ENCODE results near the gene SLC15A1. TPM values are rescaled to one million over a fixed set of nuclear protein-coding genes. Genes with fewer than 3 reads are reported as not detected.

The SLC15A1 gene
- total RNA-seq = 0.45 TPM
- long read RNA-seq = 0 reads

DNA sequence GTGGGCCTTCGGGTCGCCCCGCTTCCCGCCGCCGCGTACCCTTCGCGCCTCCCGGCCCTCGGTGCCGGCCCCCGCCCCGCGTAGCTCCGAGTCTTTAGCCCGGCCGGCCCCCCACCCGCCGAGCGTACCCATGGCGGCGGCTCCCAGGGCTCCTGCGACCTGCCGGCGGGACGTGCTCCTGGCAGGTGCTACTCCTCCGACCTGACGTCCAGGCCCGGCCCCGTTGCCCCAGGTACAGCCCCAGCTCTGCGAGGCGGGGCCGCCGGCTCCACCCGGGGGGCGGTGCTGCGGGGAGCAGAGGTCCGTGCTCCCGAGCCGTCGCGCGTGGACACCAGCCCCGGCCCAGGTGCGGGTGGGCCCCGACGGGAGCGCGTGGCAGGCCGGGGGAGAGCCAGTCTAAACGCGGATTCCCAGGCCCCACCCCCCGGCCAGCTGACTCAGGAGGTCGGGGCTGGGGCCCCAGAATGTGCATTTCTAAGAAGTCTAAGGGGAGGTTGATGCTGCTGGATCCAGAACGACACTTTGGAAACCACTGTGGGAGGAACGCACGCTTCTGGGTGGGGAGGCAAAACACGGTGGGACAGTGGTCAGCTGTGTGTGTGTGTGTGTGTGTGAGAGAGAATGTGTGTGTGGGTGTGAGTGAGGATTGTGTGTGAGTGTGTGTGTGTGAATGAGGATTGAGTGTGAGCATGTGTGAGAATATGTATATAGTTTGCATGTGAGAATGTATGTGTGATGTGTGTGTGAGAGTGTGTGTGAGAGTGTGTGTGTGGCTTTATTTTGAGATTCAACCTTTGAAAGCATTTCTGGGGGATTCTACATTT lies at the start of gene SLC15A1:
SLC15A1 (minus strand) TSS at position 206 of the 824 bp plus-strand sequence; CDS start at position 132, 74 bp downstream.
- peak; percentile 79 for DNase-seq (ENCODE audit: low spot score)

- no peak for DNase-seq (ENCODE audit: low spot score)
These were observed 49.4 kb upstream of the SLC15A1 start for GRCh38 chr13:98801626-98802418.

DNA sequence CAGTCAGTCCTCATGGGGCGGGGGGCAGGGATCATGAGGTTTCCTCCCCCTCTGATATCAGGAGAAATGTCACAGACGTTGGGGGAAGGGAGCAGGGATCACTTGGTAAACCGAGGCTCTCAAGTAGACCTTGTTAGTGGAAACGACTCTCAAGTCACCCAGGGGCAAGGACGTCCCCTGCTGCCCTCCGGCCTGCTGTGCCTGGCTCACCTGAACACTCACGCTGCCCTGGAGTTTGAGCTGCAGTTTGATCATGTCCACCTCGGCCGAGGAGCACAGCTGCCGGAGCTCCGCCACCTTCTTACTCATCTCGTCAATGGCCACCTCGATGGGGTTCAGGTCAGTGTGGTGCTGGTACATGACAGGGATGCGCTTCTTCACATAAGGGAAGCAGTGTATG lies 47.6 kb upstream of the SLC15A1 start:
- DNase-seq (ENCODE audit: low spot score) = no peak

- no peak for DNase-seq (ENCODE audit: low spot score)
These were observed 46.6 kb upstream of the SLC15A1 start for GRCh38 chr13:98798849-98799645.

- DNase-seq (ENCODE audit: low spot score) = no peak
These were observed 45.0 kb upstream of the SLC15A1 start for GRCh38 chr13:98797456-98797855.

DNA sequence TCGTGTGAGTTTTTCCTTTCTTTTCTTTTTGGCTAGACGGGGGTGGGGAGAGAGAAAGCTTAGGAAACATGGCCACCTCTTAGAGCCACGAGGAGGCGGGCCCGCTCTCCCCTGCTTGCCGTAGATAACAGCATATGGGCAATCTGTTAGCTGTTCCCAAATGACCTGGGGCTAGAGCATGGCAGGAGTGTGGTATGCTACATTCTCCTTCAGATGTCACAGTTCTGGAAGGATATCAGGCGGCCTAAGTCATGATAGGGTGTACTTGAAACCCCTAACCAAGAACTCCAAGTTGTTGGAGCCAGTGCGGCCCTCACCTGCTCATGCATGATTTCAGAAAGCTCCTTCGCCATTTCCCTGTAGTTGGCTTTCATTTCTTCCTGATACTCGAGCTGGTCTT lies 44.3 kb upstream of the SLC15A1 start:
- no peak for DNase-seq (ENCODE audit: low spot score)

GRCh38 chr13:98796191-98796590 lies 43.7 kb upstream of the SLC15A1 start:
- DNase-seq (ENCODE audit: low spot score) = no peak

GRCh38 chr13:98795220-98795619 lies 42.7 kb upstream of the SLC15A1 start:
- DNase-seq (ENCODE audit: low spot score) = no peak

- no peak for DNase-seq (ENCODE audit: low spot score)
These were observed 42.0 kb upstream of the SLC15A1 start for GRCh38 chr13:98794498-98794897.

DNA sequence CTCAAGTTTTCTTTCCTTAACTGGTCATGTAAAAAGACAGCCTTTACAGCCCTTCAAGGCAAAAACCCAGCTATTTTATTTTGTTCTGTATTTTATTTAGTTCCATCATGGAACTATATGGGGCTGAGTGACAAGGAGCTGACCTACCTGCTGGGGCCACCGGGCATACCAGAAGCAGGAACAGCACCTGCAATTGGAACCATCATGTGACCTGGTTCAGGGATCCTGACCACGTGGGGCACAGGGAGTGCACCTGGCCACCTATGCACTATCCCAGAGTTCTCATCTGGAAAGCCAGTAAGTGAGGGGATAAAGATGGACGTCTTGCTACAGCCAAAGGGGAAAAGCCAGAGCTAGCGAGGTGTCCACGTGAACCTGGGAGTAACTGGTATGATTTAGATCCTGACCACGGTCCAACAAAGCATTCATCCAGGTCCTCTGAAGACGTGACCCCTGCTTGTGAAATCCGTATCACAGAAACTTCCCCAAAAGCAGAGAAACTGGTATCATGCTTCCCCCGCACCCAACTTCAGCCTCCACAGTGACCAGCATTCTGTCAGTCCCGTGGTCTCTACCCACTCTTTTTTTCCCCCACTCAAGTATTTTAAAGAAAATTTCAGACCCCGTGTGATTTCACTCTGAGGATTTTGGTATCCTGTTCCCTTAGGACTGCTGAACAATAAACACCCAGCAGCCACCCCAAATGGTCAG lies 40.5 kb upstream of the SLC15A1 start:
- DNase-seq (ENCODE audit: low spot score) = no peak

- no peak for DNase-seq (ENCODE audit: low spot score)
These were observed 39.8 kb upstream of the SLC15A1 start for GRCh38 chr13:98792321-98792720.

DNA sequence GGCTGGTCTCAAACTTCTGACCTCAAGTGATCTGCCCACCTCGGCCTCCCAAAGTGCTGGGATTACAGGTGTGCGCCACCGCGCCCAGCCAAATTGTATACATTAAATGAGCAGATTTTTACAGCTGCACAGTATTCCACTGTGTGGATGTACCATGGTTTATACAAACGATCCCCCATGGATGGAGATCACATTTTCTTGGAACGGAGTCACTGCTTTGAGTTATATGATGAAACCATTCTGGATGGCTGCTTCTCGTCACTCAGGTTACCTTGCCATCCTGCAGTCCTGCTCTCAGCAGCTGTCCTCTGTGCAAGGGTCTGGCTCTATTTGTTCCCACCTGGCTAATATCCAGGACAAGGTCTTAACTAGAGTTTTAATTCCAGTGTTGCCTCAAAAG lies 39.1 kb upstream of the SLC15A1 start:
- no peak for DNase-seq (ENCODE audit: low spot score)

DNA sequence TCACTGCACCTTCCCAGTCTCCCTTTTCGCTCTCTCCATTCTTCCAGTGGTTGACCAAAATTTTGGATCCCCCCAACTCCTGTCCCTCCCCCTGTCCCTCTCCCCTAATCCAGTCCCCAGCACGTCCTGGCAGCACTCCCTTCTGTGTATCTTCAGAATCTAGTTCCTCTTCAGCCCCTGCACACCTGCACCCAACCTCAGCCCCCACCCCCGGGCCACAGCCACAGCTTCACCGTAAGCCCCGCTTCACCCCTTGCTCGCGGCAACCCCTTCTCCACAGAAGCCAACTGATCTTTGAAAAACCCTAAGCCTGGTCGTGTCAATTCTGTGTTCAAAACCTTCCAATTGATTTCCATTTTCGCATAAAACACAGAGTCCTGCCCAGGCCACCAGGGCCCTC lies 35.5 kb upstream of the SLC15A1 start:
- no peak for DNase-seq (ENCODE audit: low spot score)

- no peak for DNase-seq (ENCODE audit: low spot score)
These were observed 34.7 kb upstream of the SLC15A1 start for GRCh38 chr13:98787173-98787572.

GRCh38 chr13:98786023-98786422 lies 33.6 kb upstream of the SLC15A1 start:
- DNase-seq (ENCODE audit: low spot score) = peak; percentile 5

DNA sequence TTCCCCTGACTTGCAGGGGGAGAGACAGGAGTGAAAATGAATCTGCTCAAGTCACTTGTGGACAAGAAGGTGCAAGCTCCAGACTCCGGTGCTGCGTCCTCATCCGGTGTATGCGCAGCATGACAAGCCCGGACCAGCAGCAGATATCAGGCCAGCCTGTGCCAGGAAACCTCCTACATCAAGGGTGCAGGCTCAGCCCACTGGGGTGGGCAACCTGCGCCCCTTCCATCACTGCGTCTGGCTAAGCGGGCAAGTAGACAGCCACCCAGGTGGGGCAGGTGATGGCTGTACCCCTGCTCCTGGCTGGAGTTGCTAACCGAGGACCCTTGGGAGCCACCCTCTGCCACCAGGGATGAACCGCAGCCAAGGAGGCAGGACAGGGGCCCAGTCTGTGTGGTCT lies 32.9 kb upstream of the SLC15A1 start:
- peak; percentile 79 for DNase-seq (ENCODE audit: low spot score)

DNA sequence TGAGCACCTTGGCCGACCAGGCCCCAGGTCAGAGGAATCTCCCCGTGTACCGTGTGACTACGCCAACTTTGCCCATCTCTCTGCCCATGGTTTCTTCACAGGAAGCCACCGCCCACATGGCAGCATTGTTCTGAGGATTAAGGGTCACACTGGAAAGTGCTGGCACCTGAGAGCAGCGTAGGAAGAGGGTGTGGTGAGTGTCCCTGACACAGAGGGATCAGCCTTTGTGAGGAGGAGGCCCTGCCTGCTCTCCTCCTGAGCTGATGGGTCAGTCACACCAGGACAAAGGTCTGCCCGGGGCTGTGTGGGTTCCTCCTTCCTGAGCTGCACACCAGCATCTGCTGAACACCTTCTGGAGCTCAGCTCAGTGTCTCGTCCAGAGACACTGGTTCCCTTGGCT lies 32.2 kb upstream of the SLC15A1 start:
- DNase-seq (ENCODE audit: low spot score) = peak; percentile 73

DNA sequence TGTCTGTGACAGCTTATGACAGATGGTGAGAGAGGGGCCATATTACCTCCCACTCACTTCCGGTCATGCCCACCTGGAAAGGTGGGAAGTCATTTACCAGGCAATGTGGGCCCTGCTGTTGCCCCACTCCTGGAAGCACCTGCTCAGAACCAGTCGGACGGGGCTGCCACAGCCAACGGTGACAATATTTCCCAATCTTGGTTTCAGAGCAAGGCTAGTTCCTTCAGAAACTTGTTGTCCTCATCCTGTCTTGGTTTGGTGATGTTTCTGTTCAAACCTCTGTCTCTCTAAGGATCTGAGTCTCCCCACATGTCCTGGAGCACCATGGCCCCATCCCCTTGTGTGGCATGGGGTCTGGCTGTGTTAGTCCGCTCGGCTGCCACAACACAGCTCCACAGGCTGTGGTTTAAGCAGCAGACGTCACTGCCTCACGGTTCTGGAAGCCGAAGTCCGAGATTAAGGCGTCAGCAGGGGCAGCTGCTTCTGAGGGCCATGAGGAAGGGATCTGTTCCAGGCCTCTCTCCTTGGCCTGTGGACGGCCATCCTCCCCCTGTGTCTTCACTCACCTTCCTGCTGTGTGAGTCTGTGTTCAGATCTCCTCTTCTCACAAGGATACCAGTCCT lies 31.5 kb upstream of the SLC15A1 start:
- DNase-seq (ENCODE audit: low spot score) = peak; percentile 45

GRCh38 chr13:98782654-98783053 lies 30.2 kb upstream of the SLC15A1 start:
- no peak for DNase-seq (ENCODE audit: low spot score)

GRCh38 chr13:98781905-98782304 lies 29.4 kb upstream of the SLC15A1 start:
- no peak for DNase-seq (ENCODE audit: low spot score)

Measured in mesenteric fat pad (tissue), 1 donor.